ENCODE measurements around the gene PHC2.

The PHC2 gene

DNA sequence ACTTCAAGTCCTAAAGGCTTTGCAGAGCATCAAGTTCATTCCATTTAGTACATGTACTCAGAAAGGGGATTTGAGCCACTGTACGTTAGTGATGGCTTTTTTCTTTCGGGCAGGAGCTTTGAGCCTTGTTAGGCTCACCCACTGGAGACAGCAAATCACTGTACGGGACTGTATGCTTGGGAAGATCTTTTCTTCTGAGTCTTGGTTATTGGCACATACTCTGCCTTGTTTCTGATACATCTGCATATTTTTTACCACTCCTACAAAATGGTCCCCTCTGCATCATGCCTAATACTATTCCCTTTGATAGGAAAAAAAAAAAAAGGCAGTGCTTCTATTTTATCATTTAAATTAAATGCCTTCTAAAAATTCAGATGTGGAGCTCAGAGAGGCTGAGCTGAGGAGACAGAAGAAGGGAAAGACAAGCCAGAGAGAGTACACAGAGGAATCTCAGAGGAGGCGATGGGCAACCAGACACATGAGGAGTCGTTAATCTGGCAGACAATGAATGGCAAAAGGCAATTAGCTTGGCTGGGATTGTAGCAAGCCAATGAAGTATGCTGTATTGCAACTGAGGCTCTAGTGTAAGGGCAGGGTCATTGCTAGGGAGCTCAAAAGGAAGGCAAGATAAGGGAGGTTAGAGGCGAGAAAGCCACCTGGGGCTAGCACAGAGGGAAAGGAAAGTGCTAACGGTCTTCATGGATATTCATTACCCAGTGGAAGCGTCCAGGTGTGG, 39.4 kb downstream of the PHC2 start:
- no peak for DNase-seq (ENCODE audit: low read depth)
- no peak overlapping the region for H3K4me3 ChIP-seq (ENCODE audit: low read length)
- TF ChIP-seq CTCF (conservative IDR thresholded peaks at IDR 0.05; ENCODE audit: low read length) = no peak

DNA sequence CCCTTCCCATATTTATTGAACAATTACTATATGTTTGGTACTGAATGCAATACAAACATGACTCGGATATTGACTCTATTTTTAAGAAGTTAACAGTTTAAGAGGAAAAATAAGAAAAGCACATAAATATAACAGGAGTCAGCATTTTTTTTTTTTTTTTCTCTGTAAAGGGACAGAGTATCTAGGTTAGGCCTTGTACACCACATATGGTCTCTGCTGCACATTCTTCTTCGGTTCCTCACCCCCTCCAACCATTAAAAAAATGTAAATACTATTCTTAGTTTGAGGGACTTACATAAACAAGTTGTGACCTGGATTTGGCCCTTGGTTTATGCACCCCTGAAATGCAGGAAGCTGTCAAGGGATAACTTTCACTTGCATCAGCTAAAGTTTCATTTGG, 40.4 kb downstream of the PHC2 start:
- no peak overlapping the region for H3K4me3 ChIP-seq (ENCODE audit: low read length)
- peak; percentile 95 for DNase-seq (ENCODE audit: low read depth)
- TF ChIP-seq CTCF (conservative IDR thresholded peaks at IDR 0.05; ENCODE audit: low read length) = no peak

DNA sequence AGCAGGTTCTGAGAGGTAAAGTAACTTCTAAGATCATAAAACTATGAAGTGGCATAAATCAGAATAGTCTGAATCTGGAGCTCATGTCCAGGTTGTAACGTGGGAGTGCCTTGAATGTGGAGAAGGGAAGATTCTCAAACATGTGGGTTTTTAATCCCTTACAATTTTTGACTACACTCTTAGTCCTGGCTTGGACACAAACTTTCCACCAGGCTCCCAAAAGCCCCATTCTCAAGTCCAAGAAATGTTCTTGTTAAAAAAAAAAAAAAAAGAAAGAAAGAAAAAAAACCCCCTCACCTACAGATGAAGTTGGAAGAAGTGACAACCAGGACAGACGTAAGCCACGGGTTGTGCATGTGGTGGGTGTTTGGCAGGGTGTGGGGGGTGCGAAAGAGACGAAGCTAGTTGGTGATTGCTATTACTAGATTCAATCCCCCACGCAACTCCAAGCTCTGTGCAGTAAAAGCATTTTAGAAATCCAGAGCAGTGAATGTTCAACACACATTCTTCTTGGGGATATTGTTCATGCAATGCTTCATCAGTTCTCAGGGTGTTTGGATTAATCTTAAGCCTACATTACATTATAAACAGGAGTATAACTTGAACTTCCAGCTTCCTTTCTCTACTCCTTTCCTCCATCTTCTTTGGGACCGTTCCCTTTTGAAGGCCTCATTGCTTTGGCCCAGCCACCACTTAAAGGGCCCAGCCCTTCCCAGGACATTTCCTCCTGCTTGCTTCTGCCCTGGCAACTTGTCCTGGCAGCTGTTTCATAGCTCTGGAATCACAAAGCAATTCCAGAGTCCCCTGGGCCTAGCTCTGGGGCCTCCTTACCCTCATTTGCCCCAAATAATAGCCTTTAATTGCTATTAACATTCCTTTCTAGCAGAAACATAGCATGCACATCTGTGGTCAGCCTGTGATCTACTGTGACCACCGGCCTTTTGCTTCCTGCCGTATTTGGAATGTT, 41.8 kb downstream of the PHC2 start:
- DNase-seq (ENCODE audit: low read depth) = peak; percentile 98
- no peak overlapping the region for H3K4me3 ChIP-seq (ENCODE audit: low read length)
- no peak for TF ChIP-seq CTCF (conservative IDR thresholded peaks at IDR 0.05; ENCODE audit: low read length)

DNA sequence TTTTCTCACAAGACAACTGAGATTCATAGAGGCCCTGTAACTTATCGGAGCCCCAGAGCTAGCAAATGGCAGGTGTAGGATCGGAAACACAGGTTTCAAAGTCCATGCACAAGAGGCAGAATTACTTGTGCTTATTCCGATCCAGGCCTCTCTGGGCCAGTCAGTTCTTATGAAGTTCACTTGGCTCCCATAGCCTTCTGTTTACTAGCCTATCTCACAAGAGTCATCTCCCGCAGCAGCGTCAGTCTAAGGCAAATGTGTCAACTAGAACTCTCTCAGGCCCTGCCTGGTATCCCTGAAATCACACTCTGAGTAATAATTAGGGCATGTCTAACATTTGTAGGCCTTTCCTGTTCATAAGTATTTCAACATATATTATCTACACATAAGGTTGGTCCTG, 43.3 kb downstream of the PHC2 start:
- H3K4me3 ChIP-seq (ENCODE audit: low read length) = no peak overlapping the region
- peak; percentile 90 for DNase-seq (ENCODE audit: low read depth)
- no peak for TF ChIP-seq CTCF (conservative IDR thresholded peaks at IDR 0.05; ENCODE audit: low read length)

DNA sequence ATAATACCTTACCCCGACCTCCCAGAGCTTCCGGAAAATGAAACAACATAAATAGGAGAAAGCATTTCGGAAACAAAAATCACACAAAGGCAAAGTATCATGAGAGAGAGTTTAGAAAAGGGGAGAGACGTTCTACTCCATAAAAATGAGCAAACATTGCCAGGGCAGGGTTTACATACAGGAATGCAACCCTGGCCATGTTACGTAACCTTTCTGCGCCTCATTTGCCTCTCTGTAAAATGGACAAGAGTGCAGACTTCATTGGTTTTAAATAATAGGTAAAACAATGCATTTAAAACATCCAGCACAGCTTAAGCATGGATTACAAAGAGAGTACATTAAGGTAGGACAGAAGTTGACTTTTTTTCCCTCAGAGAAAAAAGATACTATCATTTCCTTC, 45.6 kb downstream of the PHC2 start:
- TF ChIP-seq CTCF (conservative IDR thresholded peaks at IDR 0.05; ENCODE audit: low read length) = no peak
- DNase-seq (ENCODE audit: low read depth) = no peak
- no peak overlapping the region for H3K4me3 ChIP-seq (ENCODE audit: low read length)

GRCh38 chr1:33384040-33384812, 46.7 kb downstream of the PHC2 start:
- TF ChIP-seq CTCF (conservative IDR thresholded peaks at IDR 0.05; ENCODE audit: low read length) = no peak
- peak; percentile 82 for DNase-seq (ENCODE audit: low read depth)
- no peak overlapping the region for H3K4me3 ChIP-seq (ENCODE audit: low read length)
